ENCODE results near the gene CHAF1B. TPM values are rescaled to one million over a fixed set of nuclear protein-coding genes. Genes with fewer than 3 reads are reported as not detected.
"Not testable (repeated sequence)": the region's sequence is repeated elsewhere in the genome, so short reads cannot be mapped to it uniquely, and the experiment has no call there.

Gene CHAF1B
- total RNA-seq, 1 experiment from 2014 or later: 20.7 TPM

DNA sequence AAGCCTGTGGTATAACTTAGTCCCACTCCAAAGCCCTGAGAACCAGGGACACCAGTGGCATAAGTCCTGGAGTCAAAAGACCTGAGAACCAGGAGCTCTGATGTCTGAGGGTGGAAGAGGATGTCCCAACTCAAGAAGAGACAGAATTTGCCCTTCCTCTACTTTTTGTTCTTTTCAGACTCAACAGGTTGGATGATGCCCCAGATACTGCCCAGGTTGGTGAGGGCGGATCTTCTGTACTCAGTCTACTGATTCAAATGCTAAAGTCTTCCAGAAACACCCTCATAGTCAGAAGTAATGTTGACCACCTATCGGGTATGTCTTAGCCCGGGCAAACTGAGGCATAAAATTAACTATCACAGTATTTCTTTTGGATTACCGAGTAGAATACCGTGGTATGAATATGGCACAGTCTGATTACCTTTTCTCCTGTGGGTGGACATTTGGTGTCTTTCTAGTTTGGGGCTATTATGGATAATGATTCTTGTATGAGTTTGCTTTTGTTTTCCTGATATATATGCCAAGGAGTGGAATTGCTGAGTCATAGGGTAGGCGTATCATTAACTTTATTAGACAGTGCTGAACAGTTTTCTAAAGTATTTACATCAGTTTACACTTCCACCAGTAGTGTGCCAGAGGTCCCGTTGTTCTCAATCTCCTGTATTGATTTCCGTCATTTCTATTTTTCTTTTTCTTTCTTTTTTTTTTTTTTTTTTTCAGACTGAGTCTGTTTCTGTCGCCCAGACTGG lies 3.2 kb upstream of the CHAF1B start:
- Mint-ChIP-seq H3K27ac (no peak overlapping the region), H3K27me3 (ENCODE audit: low read depth) (no peaks in the 10 kb centered on the region; the same call in 1 of the 2 replicates), H3K9me3 (no peaks in the 10 kb centered on the region), H3K36me3 (peaks cover 12% of the 10 kb centered on the region), H3K4me3 (no peak overlapping the region), H3K4me1 (peaks cover 5% of the 10 kb centered on the region)
- ChIA-PET CTCF (interaction anchor here (0.7 kb wide), 1 partner anchor 77 kb away, joined by 4 read pairs; no protein-coding TSS in a partner anchor), POLR2A (no interaction called here)
- no peak for ATAC-seq
- DNase-seq (ENCODE audit: low spot score): no peak
- TF ChIP-seq ESRRA (CRISPR knock-in tag; IDR thresholded peaks at IDR 0.05; ENCODE audit: borderline replicate concordance): no peak
- no peak for TF ChIP-seq NFE2L1 (CRISPR knock-in tag; IDR thresholded peaks at IDR 0.05)
- no peak for TF ChIP-seq IRF2 (CRISPR knock-in tag; IDR thresholded peaks at IDR 0.05; ENCODE audit: borderline replicate concordance, low read depth)
- no peak for TF ChIP-seq ZBTB21 (CRISPR knock-in tag; IDR thresholded peaks at IDR 0.05; ENCODE audit: borderline replicate concordance)

DNA sequence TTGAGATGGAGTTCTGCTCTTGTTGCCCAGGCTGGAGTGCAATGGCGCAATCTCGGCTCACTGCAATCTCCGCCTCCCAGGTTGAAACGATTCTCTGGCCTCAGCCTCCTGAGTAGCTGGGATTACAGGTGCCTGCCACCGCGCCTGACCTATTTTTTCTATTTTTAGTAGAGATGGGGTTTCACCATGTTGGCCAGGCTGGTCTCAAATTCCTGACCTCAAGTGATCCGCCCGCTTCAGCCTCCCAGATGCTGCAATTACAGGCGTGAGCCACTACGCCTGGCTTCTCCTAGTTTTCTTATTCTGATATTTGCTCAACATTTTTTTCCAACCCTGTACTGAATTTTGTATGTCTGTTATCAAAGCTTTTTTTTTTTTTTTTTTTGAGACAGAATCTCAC lies 2.5 kb upstream of the CHAF1B start:
- H3K9me3 Mint-ChIP-seq; DNase-seq (ENCODE audit: low spot score); H3K4me3 Mint-ChIP-seq; H3K4me1 Mint-ChIP-seq; POLR2A ChIA-PET; H3K27me3 Mint-ChIP-seq (ENCODE audit: low read depth); ATAC-seq; H3K27ac Mint-ChIP-seq; H3K36me3 Mint-ChIP-seq: not testable (repeated sequence)
- CTCF ChIA-PET: interaction anchor here (0.7 kb wide), 1 partner anchor 78 kb away, joined by 4 read pairs; no protein-coding TSS in a partner anchor

DNA sequence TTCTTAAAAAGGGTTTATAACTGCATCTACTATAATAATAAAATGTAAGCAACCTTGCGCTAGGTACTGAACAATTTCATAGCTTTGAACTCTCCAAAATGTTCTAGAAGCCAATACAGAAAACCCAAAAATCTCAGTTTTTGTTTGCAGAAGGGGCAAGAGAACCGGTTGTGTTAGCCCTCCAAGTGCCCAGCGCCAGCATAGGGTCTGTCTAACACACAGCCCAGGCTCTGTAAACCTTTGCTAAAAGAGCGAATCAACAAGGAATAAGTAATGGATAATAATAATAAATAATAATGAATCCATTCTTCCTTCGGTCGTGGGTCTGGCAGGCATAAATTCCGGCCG lies 333 bp upstream of the CHAF1B start:
- Mint-ChIP-seq H3K9me3 (no peaks in the 10 kb centered on the region), H3K27me3 (ENCODE audit: low read depth) (no peaks in the 10 kb centered on the region; the same call in 1 of the 2 replicates), H3K36me3 (peaks cover 11% of the 10 kb centered on the region), H3K4me1 (peaks cover 10% of the 10 kb centered on the region), H3K27ac (no peak overlapping the region), H3K4me3 (peak overlapping the region; percentile 31)
- ATAC-seq (no peak), DNase-seq (ENCODE audit: low spot score) (no peak)
- TF ChIP-seq TCF7 (CRISPR knock-in tag; IDR thresholded peaks at IDR 0.05; ENCODE audit: low read depth): no peak
- TF ChIP-seq, protein P1, sequence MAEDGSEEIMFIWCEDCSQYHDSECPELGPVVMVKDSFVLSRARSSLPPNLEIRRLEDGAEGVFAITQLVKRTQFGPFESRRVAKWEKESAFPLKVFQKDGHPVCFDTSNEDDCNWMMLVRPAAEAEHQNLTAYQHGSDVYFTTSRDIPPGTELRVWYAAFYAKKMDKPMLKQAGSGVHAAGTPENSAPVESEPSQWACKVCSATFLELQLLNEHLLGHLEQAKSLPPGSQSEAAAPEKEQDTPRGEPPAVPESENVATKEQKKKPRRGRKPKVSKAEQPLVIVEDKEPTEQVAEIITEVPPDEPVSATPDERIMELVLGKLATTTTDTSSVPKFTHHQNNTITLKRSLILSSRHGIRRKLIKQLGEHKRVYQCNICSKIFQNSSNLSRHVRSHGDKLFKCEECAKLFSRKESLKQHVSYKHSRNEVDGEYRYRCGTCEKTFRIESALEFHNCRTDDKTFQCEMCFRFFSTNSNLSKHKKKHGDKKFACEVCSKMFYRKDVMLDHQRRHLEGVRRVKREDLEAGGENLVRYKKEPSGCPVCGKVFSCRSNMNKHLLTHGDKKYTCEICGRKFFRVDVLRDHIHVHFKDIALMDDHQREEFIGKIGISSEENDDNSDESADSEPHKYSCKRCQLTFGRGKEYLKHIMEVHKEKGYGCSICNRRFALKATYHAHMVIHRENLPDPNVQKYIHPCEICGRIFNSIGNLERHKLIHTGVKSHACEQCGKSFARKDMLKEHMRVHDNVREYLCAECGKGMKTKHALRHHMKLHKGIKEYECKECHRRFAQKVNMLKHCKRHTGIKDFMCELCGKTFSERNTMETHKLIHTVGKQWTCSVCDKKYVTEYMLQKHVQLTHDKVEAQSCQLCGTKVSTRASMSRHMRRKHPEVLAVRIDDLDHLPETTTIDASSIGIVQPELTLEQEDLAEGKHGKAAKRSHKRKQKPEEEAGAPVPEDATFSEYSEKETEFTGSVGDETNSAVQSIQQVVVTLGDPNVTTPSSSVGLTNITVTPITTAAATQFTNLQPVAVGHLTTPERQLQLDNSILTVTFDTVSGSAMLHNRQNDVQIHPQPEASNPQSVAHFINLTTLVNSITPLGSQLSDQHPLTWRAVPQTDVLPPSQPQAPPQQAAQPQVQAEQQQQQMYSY (CRISPR knock-in tag; IDR thresholded peaks at IDR 0.05): 0 out of 2 replicates have a peak, but pooled peaks have one; percentile 53
- POLR2A ChIA-PET: interaction anchor here (1.4 kb wide), 1 partner anchor 65 kb away, joined by 4 read pairs; the partner anchor contains the start of gene MORC3
- CTCF ChIA-PET: interaction anchor here (1.1 to 1.5 kb wide), 2 partner anchors 37 to 139 kb away, joined by 4 to 6 read pairs; no protein-coding TSS in a partner anchor

DNA sequence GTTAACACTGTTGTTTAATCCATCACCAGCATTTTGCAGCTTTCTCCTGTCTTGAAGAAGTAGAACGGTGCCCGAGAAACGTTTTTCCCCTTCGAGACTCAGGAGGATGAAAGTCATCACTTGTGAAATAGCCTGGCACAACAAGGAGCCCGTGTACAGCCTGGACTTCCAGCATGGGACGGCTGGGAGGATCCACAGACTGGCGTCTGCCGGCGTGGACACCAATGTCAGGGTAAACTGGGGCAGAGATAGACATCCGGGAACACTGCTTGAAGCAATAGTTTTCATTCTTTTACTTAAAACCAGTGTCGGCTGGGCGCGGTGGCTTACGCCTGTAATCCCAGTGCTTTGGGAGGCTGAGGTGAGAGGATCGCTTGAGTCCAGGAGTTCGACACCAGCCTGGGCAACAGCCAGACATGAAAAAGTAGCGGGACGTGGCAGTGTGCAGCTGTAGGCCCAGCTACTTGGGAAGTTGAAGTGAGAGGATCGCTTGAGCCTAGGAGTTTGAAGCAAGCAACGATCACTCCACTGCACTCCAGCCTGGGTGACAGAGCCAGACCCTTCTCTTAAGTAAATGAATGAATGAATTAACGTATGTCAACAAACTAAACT lies 945 bp downstream of the CHAF1B start:
- DNase-seq (ENCODE audit: low spot score): no peak
- Mint-ChIP-seq H3K36me3 (peaks cover 15% of the 10 kb centered on the region), H3K4me3 (peak overlapping the region; percentile 79), H3K9me3 (peaks cover 2% of the 10 kb centered on the region; the same call in 1 of the 2 replicates), H3K27me3 (ENCODE audit: low read depth) (no peaks in the 10 kb centered on the region; the same call in 1 of the 2 replicates), H3K27ac (0 out of 2 replicates have a peak overlapping the region, but pooled peaks have one; percentile 15), H3K4me1 (peaks cover 10% of the 10 kb centered on the region)
- ChIA-PET CTCF (interaction anchor here (1.1 to 1.5 kb wide), 2 partner anchors 36 to 140 kb away, joined by 4 to 6 read pairs; no protein-coding TSS in a partner anchor), POLR2A (interaction anchor here (1.4 kb wide), 1 partner anchor 66 kb away, joined by 4 read pairs; the partner anchor contains the start of gene MORC3)
- ATAC-seq: no peak
- TF ChIP-seq, protein P2, sequence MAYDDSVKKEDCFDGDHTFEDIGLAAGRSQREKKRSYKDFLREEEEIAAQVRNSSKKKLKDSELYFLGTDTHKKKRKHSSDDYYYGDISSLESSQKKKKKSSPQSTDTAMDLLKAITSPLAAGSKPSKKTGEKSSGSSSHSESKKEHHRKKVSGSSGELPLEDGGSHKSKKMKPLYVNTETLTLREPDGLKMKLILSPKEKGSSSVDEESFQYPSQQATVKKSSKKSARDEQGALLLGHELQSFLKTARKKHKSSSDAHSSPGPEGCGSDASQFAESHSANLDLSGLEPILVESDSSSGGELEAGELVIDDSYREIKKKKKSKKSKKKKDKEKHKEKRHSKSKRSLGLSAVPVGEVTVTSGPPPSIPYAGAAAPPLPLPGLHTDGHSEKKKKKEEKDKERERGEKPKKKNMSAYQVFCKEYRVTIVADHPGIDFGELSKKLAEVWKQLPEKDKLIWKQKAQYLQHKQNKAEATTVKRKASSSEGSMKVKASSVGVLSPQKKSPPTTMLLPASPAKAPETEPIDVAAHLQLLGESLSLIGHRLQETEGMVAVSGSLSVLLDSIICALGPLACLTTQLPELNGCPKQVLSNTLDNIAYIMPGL (CRISPR knock-in tag; IDR thresholded peaks at IDR 0.05): no peak
- no peak for TF ChIP-seq NR1H2 (CRISPR knock-in tag; IDR thresholded peaks at IDR 0.05)
- no peak for TF ChIP-seq FOXP1 (CRISPR knock-in tag; IDR thresholded peaks at IDR 0.05; ENCODE audit: borderline replicate concordance)
- TF ChIP-seq TP53 (CRISPR knock-in tag; IDR thresholded peaks at IDR 0.05): no peak
- no peak for TF ChIP-seq GTF2I (CRISPR knock-in tag; conservative IDR thresholded peaks at IDR 0.05)
- no peak for TF ChIP-seq NFYB (CRISPR knock-in tag; conservative IDR thresholded peaks at IDR 0.05; ENCODE audit: low read depth)
- TF ChIP-seq NFE2L1 (CRISPR knock-in tag; IDR thresholded peaks at IDR 0.05): no peak
- TF ChIP-seq, protein P3, sequence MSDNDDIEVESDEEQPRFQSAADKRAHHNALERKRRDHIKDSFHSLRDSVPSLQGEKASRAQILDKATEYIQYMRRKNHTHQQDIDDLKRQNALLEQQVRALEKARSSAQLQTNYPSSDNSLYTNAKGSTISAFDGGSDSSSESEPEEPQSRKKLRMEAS (CRISPR knock-in tag; IDR thresholded peaks at IDR 0.05): no peak
- TF ChIP-seq, protein P4, sequence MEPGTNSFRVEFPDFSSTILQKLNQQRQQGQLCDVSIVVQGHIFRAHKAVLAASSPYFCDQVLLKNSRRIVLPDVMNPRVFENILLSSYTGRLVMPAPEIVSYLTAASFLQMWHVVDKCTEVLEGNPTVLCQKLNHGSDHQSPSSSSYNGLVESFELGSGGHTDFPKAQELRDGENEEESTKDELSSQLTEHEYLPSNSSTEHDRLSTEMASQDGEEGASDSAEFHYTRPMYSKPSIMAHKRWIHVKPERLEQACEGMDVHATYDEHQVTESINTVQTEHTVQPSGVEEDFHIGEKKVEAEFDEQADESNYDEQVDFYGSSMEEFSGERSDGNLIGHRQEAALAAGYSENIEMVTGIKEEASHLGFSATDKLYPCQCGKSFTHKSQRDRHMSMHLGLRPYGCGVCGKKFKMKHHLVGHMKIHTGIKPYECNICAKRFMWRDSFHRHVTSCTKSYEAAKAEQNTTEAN (CRISPR knock-in tag; IDR thresholded peaks at IDR 0.05): no peak
- TF ChIP-seq, protein P5, sequence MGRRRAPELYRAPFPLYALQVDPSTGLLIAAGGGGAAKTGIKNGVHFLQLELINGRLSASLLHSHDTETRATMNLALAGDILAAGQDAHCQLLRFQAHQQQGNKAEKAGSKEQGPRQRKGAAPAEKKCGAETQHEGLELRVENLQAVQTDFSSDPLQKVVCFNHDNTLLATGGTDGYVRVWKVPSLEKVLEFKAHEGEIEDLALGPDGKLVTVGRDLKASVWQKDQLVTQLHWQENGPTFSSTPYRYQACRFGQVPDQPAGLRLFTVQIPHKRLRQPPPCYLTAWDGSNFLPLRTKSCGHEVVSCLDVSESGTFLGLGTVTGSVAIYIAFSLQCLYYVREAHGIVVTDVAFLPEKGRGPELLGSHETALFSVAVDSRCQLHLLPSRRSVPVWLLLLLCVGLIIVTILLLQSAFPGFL (CRISPR knock-in tag; IDR thresholded peaks at IDR 0.05; ENCODE audit: borderline replicate concordance): no peak
- TF ChIP-seq, protein P6, sequence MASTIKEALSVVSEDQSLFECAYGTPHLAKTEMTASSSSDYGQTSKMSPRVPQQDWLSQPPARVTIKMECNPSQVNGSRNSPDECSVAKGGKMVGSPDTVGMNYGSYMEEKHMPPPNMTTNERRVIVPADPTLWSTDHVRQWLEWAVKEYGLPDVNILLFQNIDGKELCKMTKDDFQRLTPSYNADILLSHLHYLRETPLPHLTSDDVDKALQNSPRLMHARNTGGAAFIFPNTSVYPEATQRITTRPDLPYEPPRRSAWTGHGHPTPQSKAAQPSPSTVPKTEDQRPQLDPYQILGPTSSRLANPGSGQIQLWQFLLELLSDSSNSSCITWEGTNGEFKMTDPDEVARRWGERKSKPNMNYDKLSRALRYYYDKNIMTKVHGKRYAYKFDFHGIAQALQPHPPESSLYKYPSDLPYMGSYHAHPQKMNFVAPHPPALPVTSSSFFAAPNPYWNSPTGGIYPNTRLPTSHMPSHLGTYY (CRISPR knock-in tag; IDR thresholded peaks at IDR 0.05): no peak

All from WTC11 (cell line).